GM12892 (cell line): ENCODE results near the gene OR1N1.

ENCODE experiments used
- DNase-seq: peaks from one replicate; pipeline ENCODE4 v3.0.0; 2011; ENCODE audit not compliant: insufficient read length
- FAIRE-seq: peaks from 2 replicates; lab custom pipeline; 2011; peaks lifted over from hg19 to GRCh38; lab: Jason Lieb, UNC
- POLR2A ChIP-seq: IDR thresholded peaks from 2 replicates; pipeline ENCODE4 v1.6.1; 2011; ENCODE audit warnings: low read depth, low read length, control low read depth
- POLR2AphosphoS5 ChIP-seq: IDR thresholded peaks from 2 replicates; pipeline ENCODE4 v1.6.1; 2011; ENCODE audit warnings: low read depth, low read length, control low read depth
- TAF1 ChIP-seq: IDR thresholded peaks from 2 replicates; pipeline ENCODE4 v1.6.1; 2011; ENCODE audit warnings: low read depth, mild to moderate bottlenecking, control low read depth, low read length, borderline replicate concordance

Gene OR1N1

GRCh38 chr9:122518841-122519240 is 8.3 kb downstream of the OR1N1 start, which contains the start of gene OR1J4:
Gene OR1J4 (plus strand): TSS chr9:122519141. CDS start chr9:122519141, 0 bp downstream.
- DNase-seq (no peak), FAIRE-seq (no peak)
- TF ChIP-seq POLR2A (no peak), TAF1 (no peak), POLR2AphosphoS5 (no peak)

- no peak for FAIRE-seq
Observed at GRCh38 chr9:122518226-122518625, 8.9 kb downstream of the OR1N1 start.

GRCh38 chr9:122510502-122510901 is 16.6 kb downstream of the OR1N1 start, which contains the start of gene OR1J2:
Gene OR1J2 (plus strand): TSS chr9:122510802. CDS start chr9:122510802, 0 bp downstream.
- no peak for FAIRE-seq
- no peak for DNase-seq
- TF ChIP-seq POLR2A (no peak), POLR2AphosphoS5 (no peak), TAF1 (no peak)

More at GRCh38 chr9:122518226-122518625, 8.9 kb downstream of the OR1N1 start:
- no peak for TF ChIP-seq TAF1
- no peak for TF ChIP-seq POLR2A
- TF ChIP-seq POLR2AphosphoS5, result no peak
- no peak for DNase-seq

- DNase-seq (no peak), FAIRE-seq (no peak)
- no peak for TF ChIP-seq POLR2AphosphoS5
- TF ChIP-seq TAF1, result no peak
- no peak for TF ChIP-seq POLR2A
Observed at GRCh38 chr9:122506964-122507363, 20.1 kb downstream of the OR1N1 start.

GRCh38 chr9:122498883-122499288 is 28.2 kb downstream of the OR1N1 start:
- DNase-seq (no peak), FAIRE-seq (peak; percentile 65)
- TF ChIP-seq POLR2AphosphoS5 (no peak), TAF1 (no peak), POLR2A (no peak)

- FAIRE-seq, result no peak
- DNase-seq, result no peak
- TF ChIP-seq POLR2A, result no peak
- no peak for TF ChIP-seq POLR2AphosphoS5
- no peak for TF ChIP-seq TAF1
Observed at GRCh38 chr9:122479062-122479461, 48.0 kb downstream of the OR1N1 start.

GRCh38 chr9:122477826-122478225 is 49.3 kb downstream of the OR1N1 start, which contains the start of gene OR1J1:
Gene OR1J1 (minus strand): TSS chr9:122477926. CDS start chr9:122477926, 0 bp downstream.
- TF ChIP-seq TAF1, result no peak
- TF ChIP-seq POLR2A, result no peak
- no peak for TF ChIP-seq POLR2AphosphoS5
- DNase-seq (no peak), FAIRE-seq (no peak)

GRCh38 chr9:122477346-122477745 is 49.7 kb downstream of the OR1N1 start:
- no peak for DNase-seq
- TF ChIP-seq TAF1 (no peak), POLR2A (no peak), POLR2AphosphoS5 (no peak)
- no peak for FAIRE-seq
